Loucy (cell line): ENCODE results near the gene INO80D.
"Not testable (repeated sequence)": the region's sequence is repeated elsewhere in the genome, so short reads cannot be mapped to it uniquely, and the experiment has no call there.

Experiments
- EZH2phosphoT487 ChIP-seq: fragments of 200-600 bp; IDR thresholded peaks from 2 replicates; pipeline ENCODE4 v1.6.1; 2018; ENCODE audit warnings: antibody characterized with exemption, mild to moderate bottlenecking, moderate library complexity, borderline replicate concordance
- TF ChIP-seq, protein P1 (sequence below): fragments of 200-600 bp; sonication (generic); conservative IDR thresholded peaks from 2 replicates; pipeline ENCODE4 v1.5.1; 2014; ENCODE audit warnings: mild to moderate bottlenecking, antibody characterized with exemption, low read length

DNA sequence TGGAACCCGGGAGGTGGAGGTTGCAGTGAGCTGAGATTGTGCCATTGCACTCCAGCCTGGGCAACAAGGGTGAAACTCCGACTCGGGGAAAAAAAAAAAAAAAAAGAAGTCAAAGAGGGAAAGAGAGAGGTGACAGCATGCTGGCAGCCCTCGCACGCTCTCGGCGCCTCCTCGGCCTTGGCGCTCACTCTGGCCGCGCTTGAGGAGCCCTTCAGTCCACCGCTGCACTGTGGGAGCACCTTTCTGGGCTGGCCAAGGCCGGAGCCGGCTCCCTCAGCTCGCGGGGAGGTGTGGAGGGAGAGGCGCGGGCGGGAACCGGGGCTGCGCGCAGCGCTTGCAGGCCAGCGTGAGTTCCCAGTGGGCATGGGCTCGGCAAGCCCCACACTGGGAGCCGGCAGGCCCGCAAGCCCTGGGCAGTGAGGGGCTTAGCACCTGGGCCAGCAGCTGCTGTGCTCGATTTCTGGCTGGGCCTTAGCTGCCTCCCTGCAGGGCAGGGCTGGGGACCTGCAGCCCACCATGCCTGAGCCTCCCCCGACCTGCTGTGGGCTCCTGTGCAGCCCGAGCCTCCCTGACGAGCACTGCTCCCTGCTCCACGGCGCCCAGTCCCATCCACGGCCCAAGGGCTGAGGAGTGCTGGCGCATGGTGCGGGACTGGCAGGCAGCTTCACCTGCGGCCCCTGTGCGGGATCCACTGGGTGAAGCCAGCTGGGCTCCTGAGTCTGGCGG is 108.9 kb downstream of the INO80D start:
- not testable (repeated sequence) for TF ChIP-seq EZH2phosphoT487
- TF ChIP-seq, protein P1, sequence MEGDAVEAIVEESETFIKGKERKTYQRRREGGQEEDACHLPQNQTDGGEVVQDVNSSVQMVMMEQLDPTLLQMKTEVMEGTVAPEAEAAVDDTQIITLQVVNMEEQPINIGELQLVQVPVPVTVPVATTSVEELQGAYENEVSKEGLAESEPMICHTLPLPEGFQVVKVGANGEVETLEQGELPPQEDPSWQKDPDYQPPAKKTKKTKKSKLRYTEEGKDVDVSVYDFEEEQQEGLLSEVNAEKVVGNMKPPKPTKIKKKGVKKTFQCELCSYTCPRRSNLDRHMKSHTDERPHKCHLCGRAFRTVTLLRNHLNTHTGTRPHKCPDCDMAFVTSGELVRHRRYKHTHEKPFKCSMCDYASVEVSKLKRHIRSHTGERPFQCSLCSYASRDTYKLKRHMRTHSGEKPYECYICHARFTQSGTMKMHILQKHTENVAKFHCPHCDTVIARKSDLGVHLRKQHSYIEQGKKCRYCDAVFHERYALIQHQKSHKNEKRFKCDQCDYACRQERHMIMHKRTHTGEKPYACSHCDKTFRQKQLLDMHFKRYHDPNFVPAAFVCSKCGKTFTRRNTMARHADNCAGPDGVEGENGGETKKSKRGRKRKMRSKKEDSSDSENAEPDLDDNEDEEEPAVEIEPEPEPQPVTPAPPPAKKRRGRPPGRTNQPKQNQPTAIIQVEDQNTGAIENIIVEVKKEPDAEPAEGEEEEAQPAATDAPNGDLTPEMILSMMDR: not testable (repeated sequence)
